ENCODE results near the gene C6orf89.

Gene C6orf89

GRCh38 chr6:36968266-36968977 is 82.7 kb downstream of the C6orf89 start:
- DNase-seq (ENCODE audit: low spot score), result no peak

GRCh38 chr6:36969240-36969691 is 83.5 kb downstream of the C6orf89 start:
- DNase-seq (ENCODE audit: low spot score), result no peak

GRCh38 chr6:36969988-36970891 is 84.5 kb downstream of the C6orf89 start:
- no peak for DNase-seq (ENCODE audit: low spot score)

- DNase-seq (ENCODE audit: low spot score), result no peak
Measured at GRCh38 chr6:36970892-36971842, 85.4 kb downstream of the C6orf89 start.

GRCh38 chr6:36971921-36972673 is 86.3 kb downstream of the C6orf89 start:
- DNase-seq (ENCODE audit: low spot score), result no peak

GRCh38 chr6:36973190-36973589 is 87.4 kb downstream of the C6orf89 start:
- no peak for DNase-seq (ENCODE audit: low spot score)

- DNase-seq (ENCODE audit: low spot score), result no peak
Measured at GRCh38 chr6:36973647-36974046, 87.9 kb downstream of the C6orf89 start.

- no peak for DNase-seq (ENCODE audit: low spot score)
Measured at GRCh38 chr6:36975231-36976006, 89.7 kb downstream of the C6orf89 start.

- DNase-seq (ENCODE audit: low spot score), result no peak
Measured at GRCh38 chr6:36976007-36976264, 90.2 kb downstream of the C6orf89 start.

GRCh38 chr6:36976509-36976908 is 90.8 kb downstream of the C6orf89 start:
- DNase-seq (ENCODE audit: low spot score), result no peak

- no peak for DNase-seq (ENCODE audit: low spot score)
Measured at GRCh38 chr6:36976931-36977330, 91.2 kb downstream of the C6orf89 start.

- DNase-seq (ENCODE audit: low spot score), result no peak
Measured at GRCh38 chr6:36977470-36977941, 91.8 kb downstream of the C6orf89 start.

Measured in SW480 (cell line).